Vagina (tissue), 2 donors: ENCODE results near the gene ALDH4A1.

Experiments
- POLR2A ChIP-seq, 2 donors: fragments of 450-650 bp; IDR thresholded peaks; one replicate each; pipeline ENCODE4 v1.6.1; 2017; ENCODE audit warnings: antibody characterized with exemption in 2 of 2, mild to moderate bottlenecking in 2 of 2, moderate library complexity in 2 of 2
- TF ChIP-seq, protein P1 (sequence below), 3 experiments: fragments of 450-650 bp in 2 of 3; fragments of 200-600 bp in 1 of 3; sonication (generic) in 1 of 3; IDR thresholded peaks; one replicate each; pipeline ENCODE4 v1.5.1; 2017 to 2019; ENCODE audit warnings: antibody characterized with exemption in 3 of 3, mild to moderate bottlenecking in 2 of 3, moderate library complexity in 2 of 3

DNA sequence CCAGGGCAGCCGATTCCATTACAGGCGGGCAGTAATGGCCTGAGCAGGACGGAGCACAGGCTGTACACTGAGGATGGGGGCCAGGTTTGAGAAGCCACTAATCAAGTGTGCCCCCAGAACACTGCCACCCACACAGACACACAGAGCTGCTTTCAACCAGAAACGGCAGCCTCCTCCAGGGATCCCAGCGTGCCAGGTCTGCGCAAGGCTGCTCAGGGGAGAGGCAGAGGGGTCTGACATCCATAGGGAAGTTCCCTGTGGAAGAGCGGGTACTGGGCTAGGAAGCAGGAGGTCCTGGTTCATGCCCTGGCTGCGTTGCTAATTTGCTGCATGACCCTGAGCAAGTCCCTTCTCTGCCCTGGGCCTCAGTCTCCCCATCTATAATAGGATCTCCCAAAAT is 26.1 kb upstream of the ALDH4A1 start:
- TF ChIP-seq, protein P1, sequence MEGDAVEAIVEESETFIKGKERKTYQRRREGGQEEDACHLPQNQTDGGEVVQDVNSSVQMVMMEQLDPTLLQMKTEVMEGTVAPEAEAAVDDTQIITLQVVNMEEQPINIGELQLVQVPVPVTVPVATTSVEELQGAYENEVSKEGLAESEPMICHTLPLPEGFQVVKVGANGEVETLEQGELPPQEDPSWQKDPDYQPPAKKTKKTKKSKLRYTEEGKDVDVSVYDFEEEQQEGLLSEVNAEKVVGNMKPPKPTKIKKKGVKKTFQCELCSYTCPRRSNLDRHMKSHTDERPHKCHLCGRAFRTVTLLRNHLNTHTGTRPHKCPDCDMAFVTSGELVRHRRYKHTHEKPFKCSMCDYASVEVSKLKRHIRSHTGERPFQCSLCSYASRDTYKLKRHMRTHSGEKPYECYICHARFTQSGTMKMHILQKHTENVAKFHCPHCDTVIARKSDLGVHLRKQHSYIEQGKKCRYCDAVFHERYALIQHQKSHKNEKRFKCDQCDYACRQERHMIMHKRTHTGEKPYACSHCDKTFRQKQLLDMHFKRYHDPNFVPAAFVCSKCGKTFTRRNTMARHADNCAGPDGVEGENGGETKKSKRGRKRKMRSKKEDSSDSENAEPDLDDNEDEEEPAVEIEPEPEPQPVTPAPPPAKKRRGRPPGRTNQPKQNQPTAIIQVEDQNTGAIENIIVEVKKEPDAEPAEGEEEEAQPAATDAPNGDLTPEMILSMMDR (IDR thresholded peaks at IDR 0.05), result no peak
- TF ChIP-seq POLR2A (IDR thresholded peaks at IDR 0.05), result no peak
